ENCODE data around the gene CACNA2D2. TPM values are rescaled to one million over a fixed set of nuclear protein-coding genes. Genes with fewer than 3 reads are reported as not detected.

CACNA2D2 gene
- total RNA-seq, 1 experiment from 2014 or later, result 0.59 TPM

DNA sequence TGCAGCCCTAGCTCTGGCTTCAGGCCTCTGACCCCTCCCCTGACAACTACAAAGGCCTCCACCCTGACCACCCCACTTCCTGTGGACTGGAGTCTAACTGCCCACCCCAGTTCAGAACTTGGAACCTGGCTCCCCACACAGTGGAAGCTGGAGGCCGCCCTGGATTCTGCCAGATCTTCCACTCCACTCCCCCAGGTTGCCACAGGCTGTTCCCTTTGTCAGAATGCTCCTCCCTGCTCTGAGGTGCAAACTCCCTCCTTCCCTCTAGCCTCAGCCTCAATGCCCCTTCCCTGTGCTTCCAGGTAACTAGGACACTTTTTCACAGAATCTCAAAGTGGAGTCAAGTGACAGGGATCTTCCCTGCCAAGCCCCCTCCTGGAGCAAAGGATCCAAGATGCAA lies 81.3 kb downstream of the CACNA2D2 start:
- Histone ChIP-seq H3K9me3 (ENCODE audit: control insufficient read depth, insufficient read depth, low read depth, low read length) (no peaks in the 10 kb centered on the region), H3K27ac (ENCODE audit: low read length) (no peak overlapping the region), H3K36me3 (ENCODE audit: control insufficient read depth, insufficient read depth, low read length) (no peaks in the 10 kb centered on the region), H3K4me1 (ENCODE audit: control insufficient read depth, insufficient read depth, low read length) (no peaks in the 10 kb centered on the region), H3K27me3 (ENCODE audit: control insufficient read depth, insufficient read depth, low read length) (no peaks in the 10 kb centered on the region), H3K4me3 (ENCODE audit: low read depth in 2 of 2, low read length in 2 of 2) (no peak overlapping the region)
- POLR2A ChIA-PET, result no interaction called here
- in situ Hi-C loops (cut with HindIII; ENCODE audit: low pct_unique_long_range_greater_than_20kb, low sequenced_read_pairs), result no loop called here
- DNase-seq (ENCODE audit: low read depth, low spot score) (no peak), ATAC-seq (no peak)
- no TSS peak for BruUV-seq (replicated peaks)
- CTCF ChIA-PET, result no interaction called here
- intact Hi-C loops (cut with micrococcal nuclease; ENCODE audit: unreplicated experiment), result no loop called here
- TF ChIP-seq SIN3A (IDR thresholded peaks at IDR 0.05; ENCODE audit: borderline replicate concordance, insufficient read depth, low read depth, low read length) (no peak), TCF7L2 (IDR thresholded peaks at IDR 0.05; ENCODE audit: low read depth, low read length) (no peak), POLR2AphosphoS5 (IDR thresholded peaks at IDR 0.05; ENCODE audit: low read depth, low read length) (no peak)
- TF ChIP-seq, protein P1, sequence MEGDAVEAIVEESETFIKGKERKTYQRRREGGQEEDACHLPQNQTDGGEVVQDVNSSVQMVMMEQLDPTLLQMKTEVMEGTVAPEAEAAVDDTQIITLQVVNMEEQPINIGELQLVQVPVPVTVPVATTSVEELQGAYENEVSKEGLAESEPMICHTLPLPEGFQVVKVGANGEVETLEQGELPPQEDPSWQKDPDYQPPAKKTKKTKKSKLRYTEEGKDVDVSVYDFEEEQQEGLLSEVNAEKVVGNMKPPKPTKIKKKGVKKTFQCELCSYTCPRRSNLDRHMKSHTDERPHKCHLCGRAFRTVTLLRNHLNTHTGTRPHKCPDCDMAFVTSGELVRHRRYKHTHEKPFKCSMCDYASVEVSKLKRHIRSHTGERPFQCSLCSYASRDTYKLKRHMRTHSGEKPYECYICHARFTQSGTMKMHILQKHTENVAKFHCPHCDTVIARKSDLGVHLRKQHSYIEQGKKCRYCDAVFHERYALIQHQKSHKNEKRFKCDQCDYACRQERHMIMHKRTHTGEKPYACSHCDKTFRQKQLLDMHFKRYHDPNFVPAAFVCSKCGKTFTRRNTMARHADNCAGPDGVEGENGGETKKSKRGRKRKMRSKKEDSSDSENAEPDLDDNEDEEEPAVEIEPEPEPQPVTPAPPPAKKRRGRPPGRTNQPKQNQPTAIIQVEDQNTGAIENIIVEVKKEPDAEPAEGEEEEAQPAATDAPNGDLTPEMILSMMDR (IDR thresholded peaks at IDR 0.05), result no peak
- TF ChIP-seq, protein P2, sequence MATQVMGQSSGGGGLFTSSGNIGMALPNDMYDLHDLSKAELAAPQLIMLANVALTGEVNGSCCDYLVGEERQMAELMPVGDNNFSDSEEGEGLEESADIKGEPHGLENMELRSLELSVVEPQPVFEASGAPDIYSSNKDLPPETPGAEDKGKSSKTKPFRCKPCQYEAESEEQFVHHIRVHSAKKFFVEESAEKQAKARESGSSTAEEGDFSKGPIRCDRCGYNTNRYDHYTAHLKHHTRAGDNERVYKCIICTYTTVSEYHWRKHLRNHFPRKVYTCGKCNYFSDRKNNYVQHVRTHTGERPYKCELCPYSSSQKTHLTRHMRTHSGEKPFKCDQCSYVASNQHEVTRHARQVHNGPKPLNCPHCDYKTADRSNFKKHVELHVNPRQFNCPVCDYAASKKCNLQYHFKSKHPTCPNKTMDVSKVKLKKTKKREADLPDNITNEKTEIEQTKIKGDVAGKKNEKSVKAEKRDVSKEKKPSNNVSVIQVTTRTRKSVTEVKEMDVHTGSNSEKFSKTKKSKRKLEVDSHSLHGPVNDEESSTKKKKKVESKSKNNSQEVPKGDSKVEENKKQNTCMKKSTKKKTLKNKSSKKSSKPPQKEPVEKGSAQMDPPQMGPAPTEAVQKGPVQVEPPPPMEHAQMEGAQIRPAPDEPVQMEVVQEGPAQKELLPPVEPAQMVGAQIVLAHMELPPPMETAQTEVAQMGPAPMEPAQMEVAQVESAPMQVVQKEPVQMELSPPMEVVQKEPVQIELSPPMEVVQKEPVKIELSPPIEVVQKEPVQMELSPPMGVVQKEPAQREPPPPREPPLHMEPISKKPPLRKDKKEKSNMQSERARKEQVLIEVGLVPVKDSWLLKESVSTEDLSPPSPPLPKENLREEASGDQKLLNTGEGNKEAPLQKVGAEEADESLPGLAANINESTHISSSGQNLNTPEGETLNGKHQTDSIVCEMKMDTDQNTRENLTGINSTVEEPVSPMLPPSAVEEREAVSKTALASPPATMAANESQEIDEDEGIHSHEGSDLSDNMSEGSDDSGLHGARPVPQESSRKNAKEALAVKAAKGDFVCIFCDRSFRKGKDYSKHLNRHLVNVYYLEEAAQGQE (IDR thresholded peaks at IDR 0.05; ENCODE audit: insufficient read depth in 1 of 2, low read depth in 2 of 2, low read length in 1 of 2), result no peak

DNA sequence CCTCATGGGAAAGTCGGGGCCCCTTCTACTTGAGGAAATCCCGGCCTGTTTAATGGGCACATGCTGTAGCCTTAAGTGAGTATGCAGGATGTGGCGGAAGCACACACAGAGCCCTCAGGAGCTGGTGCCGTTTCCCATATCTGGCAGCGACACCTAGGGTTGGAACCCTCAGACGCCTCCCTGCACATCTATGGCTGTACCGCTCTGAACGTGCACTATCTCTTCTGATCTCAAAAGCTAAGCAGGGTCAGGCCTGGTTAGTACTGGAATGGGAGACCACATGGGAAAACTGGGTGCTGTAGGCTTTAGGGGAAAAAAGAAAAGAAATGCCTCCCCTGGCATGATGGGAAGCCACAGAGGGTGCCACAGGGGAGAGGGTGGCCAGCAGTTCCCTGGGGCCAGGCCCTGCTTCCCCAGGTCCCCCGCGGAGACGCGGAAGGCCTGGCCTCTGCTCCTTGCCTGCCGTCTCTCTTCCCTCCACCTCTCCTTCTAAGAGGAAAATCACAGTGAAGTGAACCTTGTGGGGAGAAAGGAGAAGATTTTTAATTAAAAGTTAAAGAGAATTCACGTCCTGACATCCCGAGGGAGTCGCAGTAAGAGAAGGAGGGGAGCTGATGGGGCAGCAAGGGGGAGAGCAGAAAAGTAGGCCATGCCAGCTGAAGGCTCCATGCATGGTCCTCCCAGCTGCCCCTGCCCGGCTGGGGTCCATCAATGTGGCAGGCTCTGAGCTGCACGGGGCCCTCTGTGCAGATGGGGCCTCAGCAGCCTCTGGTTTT lies 83.7 kb downstream of the CACNA2D2 start:
- CTCF ChIA-PET, result no interaction called here
- Histone ChIP-seq H3K4me3 (ENCODE audit: low read depth in 2 of 2, low read length in 2 of 2) (no peak overlapping the region), H3K27me3 (ENCODE audit: control insufficient read depth, insufficient read depth, low read length) (no peaks in the 10 kb centered on the region), H3K27ac (ENCODE audit: low read length) (no peak overlapping the region), H3K4me1 (ENCODE audit: control insufficient read depth, insufficient read depth, low read length) (no peaks in the 10 kb centered on the region), H3K9me3 (ENCODE audit: control insufficient read depth, insufficient read depth, low read depth, low read length) (no peaks in the 10 kb centered on the region), H3K36me3 (ENCODE audit: control insufficient read depth, insufficient read depth, low read length) (no peaks in the 10 kb centered on the region)
- intact Hi-C loops (cut with micrococcal nuclease; ENCODE audit: unreplicated experiment) (no loop called here), in situ Hi-C loops (cut with HindIII; ENCODE audit: low pct_unique_long_range_greater_than_20kb, low sequenced_read_pairs) (no loop called here)
- no TSS peak for BruUV-seq (replicated peaks)
- POLR2A ChIA-PET, result interaction anchor here (0.5 kb wide), 1 partner anchor 53 kb away, joined by 3 read pairs; no protein-coding TSS in a partner anchor
- TF ChIP-seq SIN3A (IDR thresholded peaks at IDR 0.05; ENCODE audit: borderline replicate concordance, insufficient read depth, low read depth, low read length), result no peak
- TF ChIP-seq, protein P1 (IDR thresholded peaks at IDR 0.05), result no peak
- DNase-seq (ENCODE audit: low read depth, low spot score) (no peak), ATAC-seq (no peak)
